Muscle layer of duodenum (tissue), 2 donors: Measurements from ENCODE around the gene TRIM9.
A peak's percentile ranks its signal among the peaks of the same experiment; 100 is the strongest.
"Not testable (repeated sequence)": the region's sequence is repeated elsewhere in the genome, so short reads cannot be mapped to it uniquely, and the experiment has no call there.

Experiments
- H3K27ac ChIP-seq: one replicate; pipeline ENCODE4 v1.7.0; 2013; ENCODE audit warnings: mild to moderate bottlenecking, low read length
- H3K27me3 ChIP-seq: one replicate; pipeline ENCODE4 v1.7.0; 2013; ENCODE audit warnings: low read depth, mild to moderate bottlenecking, control low read depth, low read length
- H3K36me3 ChIP-seq, 2 donors: one replicate each; pipeline ENCODE4 v1.7.0; 2013; ENCODE audit warnings: low read length in 2 of 2, control low read depth in 1 of 2, mild to moderate bottlenecking in 1 of 2; ENCODE audit not compliant: insufficient read depth in 2 of 2, control insufficient read depth in 1 of 2
- H3K4me1 ChIP-seq, 2 donors: one replicate each; pipeline ENCODE4 v1.7.0; 2013; ENCODE audit warnings: low read length in 2 of 2, mild to moderate bottlenecking in 2 of 2, control low read depth in 1 of 2, moderate library complexity in 1 of 2; ENCODE audit not compliant: insufficient read depth in 2 of 2, control insufficient read depth in 1 of 2
- H3K4me3 ChIP-seq, 2 donors: one replicate each; pipeline ENCODE4 v1.7.0; 2013; ENCODE audit warnings: low read length in 2 of 2, low read depth in 1 of 2, mild to moderate bottlenecking in 1 of 2
- H3K9me3 ChIP-seq, 2 donors: one replicate each; pipeline ENCODE4 v1.7.0; 2013; ENCODE audit warnings: low read length in 2 of 2, control low read depth in 1 of 2, mild to moderate bottlenecking in 1 of 2; ENCODE audit not compliant: control insufficient read depth in 1 of 2
- donor health status: healthy.

TRIM9 gene

GRCh38 chr14:50977863-50978528, 116.9 kb downstream of the TRIM9 start:
- H3K36me3 ChIP-seq = no peaks in the 10 kb centered on the region
- no peaks in the 10 kb centered on the region for H3K27me3 ChIP-seq
- no peak overlapping the region for H3K4me3 ChIP-seq
- H3K4me1 ChIP-seq = no peaks in the 10 kb centered on the region
- H3K27ac ChIP-seq = no peak overlapping the region
- no peaks in the 10 kb centered on the region for H3K9me3 ChIP-seq

DNA sequence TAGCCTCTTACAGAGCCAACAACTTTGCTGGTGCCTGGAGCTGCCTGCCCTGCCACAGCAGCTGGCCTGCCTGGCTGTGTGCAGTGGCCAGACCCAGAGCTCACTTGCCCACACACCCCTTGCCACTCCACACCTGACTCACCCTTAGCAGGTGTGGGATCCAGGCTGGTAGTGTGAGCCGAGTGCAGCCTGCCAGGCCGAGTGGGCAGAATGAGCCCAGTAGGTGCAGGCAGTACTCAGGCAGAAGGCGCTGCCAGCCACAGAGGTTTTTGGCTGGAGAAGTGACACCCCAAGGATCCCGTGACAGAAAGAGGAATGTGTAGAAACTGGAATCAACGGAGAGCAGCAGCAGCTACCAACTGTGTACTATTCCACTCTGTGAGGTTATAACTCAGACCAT, 120.8 kb downstream of the TRIM9 start:
- Histone ChIP-seq H3K9me3 (no peaks in the 10 kb centered on the region), H3K4me1 (no peaks in the 10 kb centered on the region), H3K36me3 (no peaks in the 10 kb centered on the region), H3K27me3 (no peaks in the 10 kb centered on the region), H3K27ac (no peak overlapping the region), H3K4me3 (no peak overlapping the region)

- Histone ChIP-seq H3K4me1 (no peaks in the 10 kb centered on the region), H3K27me3 (no peaks in the 10 kb centered on the region), H3K9me3 (no peaks in the 10 kb centered on the region), H3K36me3 (no peaks in the 10 kb centered on the region), H3K4me3 (no peak overlapping the region), H3K27ac (no peak overlapping the region)
These were observed 122.2 kb downstream of the TRIM9 start for GRCh38 chr14:50972734-50973133.

DNA sequence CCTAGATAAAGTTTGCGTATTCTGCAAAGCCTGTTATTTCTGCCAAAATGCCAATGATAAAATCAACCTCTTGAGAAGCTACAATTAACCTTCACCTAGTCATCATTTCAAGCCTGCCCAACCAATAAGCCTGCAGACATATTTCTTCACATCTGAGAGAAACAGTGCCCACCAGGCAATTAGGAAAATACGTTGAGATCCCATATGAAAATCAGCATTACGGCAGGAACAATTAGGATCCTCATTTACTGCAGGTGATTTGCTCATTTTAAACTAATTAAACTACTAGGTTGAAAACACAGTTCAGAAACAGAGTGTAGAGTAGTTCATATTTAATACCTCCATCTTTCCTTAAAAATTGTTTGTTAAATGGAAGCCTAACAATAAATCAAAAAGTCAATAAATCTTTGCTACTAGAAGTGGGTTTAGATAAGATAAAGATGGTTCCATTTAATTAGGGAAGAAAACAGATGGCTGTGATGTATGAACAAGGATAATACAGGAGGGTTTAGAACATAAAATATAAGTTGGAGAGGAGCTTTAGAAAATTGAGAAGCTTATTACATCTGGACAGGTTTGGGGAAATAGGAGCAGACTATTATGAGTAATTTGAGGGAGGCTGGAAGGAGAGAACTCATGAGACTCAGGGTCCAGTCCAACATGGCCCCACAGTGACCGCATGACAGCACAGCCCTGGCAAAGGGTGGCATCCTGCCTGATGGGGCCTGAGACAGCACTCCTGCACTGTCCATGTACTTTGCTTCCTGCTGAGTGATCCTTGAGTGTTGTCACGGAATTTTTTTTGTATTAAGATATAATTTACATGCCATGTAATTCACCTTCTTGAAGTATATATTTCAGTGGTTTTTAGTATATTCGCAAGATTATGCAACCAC, 123.8 kb downstream of the TRIM9 start:
- no peaks in the 10 kb centered on the region for H3K4me1 ChIP-seq
- no peaks in the 10 kb centered on the region for H3K27me3 ChIP-seq
- no peak overlapping the region for H3K27ac ChIP-seq
- H3K4me3 ChIP-seq = no peak overlapping the region
- H3K9me3 ChIP-seq = no peaks in the 10 kb centered on the region
- no peaks in the 10 kb centered on the region for H3K36me3 ChIP-seq

GRCh38 chr14:50967790-50968189, 127.1 kb downstream of the TRIM9 start:
- Histone ChIP-seq H3K27me3 (no peaks in the 10 kb centered on the region), H3K36me3 (no peaks in the 10 kb centered on the region), H3K27ac (no peak overlapping the region), H3K9me3 (no peaks in the 10 kb centered on the region), H3K4me3 (no peak overlapping the region), H3K4me1 (peaks cover 0 to 11% of the 10 kb centered on the region in 2 donors)

DNA sequence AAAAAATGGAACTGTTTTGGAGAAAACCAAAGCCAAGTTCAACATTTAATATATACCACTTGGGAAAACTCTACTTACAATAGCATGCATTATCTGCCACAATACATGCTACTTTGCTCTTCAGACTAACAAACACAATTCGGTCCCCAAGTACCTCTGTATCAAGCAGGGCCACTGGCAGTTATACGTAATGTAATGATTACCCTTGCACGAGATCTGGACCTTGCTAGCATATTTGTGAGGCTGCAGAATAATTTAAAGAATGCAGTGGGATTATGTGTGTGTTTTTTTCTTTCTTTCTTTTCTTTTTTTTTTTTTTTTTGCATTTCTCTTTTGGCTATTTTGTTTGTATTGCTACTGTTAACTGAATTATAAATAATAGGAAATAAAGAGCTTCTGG, 127.8 kb downstream of the TRIM9 start:
- no peak overlapping the region for H3K27ac ChIP-seq
- H3K9me3 ChIP-seq = no peaks in the 10 kb centered on the region
- H3K27me3 ChIP-seq = no peaks in the 10 kb centered on the region
- peaks cover 0 to 17% of the 10 kb centered on the region in 2 donors for H3K4me1 ChIP-seq
- H3K4me3 ChIP-seq = no peak overlapping the region
- no peaks in the 10 kb centered on the region for H3K36me3 ChIP-seq

DNA sequence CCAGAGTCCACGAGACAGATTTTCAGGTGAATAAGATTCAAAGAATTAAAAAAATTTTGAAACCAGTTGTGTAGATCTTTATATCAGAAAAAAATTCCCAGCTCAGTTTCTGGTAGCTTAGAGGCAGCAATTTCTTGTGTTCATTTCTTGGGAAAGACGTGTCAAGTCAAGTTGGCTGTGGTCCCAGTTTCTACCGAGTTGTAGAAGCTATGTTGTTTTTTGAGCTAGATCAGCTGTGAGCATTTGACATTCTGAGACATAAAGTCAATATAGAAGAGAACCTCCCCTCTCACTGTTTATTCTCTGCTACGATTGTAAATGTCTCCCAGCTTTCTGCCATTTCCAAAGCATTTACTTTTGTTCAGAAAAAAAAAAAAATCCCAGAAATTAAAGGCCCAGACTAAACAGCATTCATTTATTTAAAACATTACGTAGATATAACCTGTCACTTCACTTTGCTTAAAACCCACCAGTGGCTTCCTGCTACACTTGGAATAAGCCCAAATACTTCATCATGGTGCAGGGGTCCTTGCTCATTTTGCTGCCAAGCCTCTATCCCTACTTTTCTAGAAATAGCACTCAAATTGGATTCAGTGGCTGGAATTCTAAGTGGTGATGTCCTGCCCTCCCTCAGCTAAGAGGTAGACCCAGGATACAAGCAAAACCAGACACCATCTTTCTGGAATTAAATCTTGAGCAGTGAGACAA, 130.1 kb downstream of the TRIM9 start:
- Histone ChIP-seq H3K27me3 (no peaks in the 10 kb centered on the region), H3K4me1 (peaks cover 0 to 30% of the 10 kb centered on the region in 2 donors), H3K36me3 (no peaks in the 10 kb centered on the region), H3K9me3 (no peaks in the 10 kb centered on the region), H3K4me3 (no peak overlapping the region), H3K27ac (peak overlapping the region; percentile 27)

DNA sequence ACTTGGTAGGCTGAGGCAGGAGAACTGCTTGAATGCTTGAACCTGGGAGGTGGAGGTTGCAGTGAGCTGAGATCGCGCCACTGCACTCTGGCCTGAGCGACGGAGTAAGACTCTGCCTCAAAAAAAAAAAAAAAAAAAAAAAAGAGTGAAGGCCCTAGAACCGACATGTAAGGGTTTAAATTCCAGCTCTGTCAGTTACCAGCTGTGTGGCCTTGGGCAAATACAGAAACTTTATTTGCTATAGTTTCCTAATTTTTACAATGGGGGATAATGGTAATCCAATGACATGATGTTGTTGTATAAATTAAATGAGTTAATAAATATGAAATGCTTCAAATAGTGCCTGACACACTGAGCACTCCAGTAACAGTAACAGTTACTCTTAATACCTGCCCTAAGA, 131.0 kb downstream of the TRIM9 start:
- Histone ChIP-seq H3K36me3 (no peaks in the 10 kb centered on the region), H3K9me3 (no peaks in the 10 kb centered on the region), H3K4me1 (peaks cover 0 to 30% of the 10 kb centered on the region in 2 donors), H3K4me3 (no peak overlapping the region), H3K27ac (no peak overlapping the region), H3K27me3 (no peaks in the 10 kb centered on the region)

- Histone ChIP-seq H3K27me3 (no peaks in the 10 kb centered on the region), H3K27ac (no peak overlapping the region), H3K9me3 (no peaks in the 10 kb centered on the region), H3K4me1 (peaks cover 0 to 30% of the 10 kb centered on the region in 2 donors), H3K36me3 (no peaks in the 10 kb centered on the region), H3K4me3 (peak overlapping the region; percentile 9 to 43)
These were observed 133.2 kb downstream of the TRIM9 start for GRCh38 chr14:50961605-50962221.

DNA sequence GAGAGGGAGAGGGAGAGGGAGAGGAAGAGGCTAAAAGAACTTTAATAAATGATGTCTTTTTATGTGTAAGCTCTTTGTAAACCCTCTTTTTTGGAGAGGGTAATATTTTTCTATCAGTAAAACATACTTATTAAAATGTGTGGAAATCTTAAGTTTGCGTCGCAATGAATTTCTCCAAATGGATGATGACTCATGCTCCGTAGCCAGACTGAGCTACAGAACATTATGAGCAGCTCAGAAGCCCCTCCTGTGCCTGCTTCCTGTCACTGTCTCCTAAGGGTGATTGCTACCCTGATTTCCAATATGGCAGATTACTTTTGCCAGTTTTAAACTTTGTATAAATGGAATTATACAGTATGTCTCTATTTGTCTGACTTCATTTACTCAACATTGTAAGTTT, 137.6 kb downstream of the TRIM9 start:
- no peak overlapping the region for H3K27ac ChIP-seq
- H3K36me3 ChIP-seq = no peaks in the 10 kb centered on the region
- H3K4me1 ChIP-seq = peaks cover 5 to 19% of the 10 kb centered on the region in 2 donors
- no peaks in the 10 kb centered on the region for H3K9me3 ChIP-seq
- no peak overlapping the region for H3K4me3 ChIP-seq
- no peaks in the 10 kb centered on the region for H3K27me3 ChIP-seq

- H3K9me3 ChIP-seq, H3K27me3 ChIP-seq, H3K36me3 ChIP-seq, H3K4me3 ChIP-seq, H3K27ac ChIP-seq: not testable (repeated sequence)
- H3K4me1 ChIP-seq = peaks cover 5 to 12% of the 10 kb centered on the region in 2 donors
These were observed 138.5 kb downstream of the TRIM9 start for GRCh38 chr14:50956421-50956820.
